Measurements from ENCODE around the gene SLC25A10. TPM values are rescaled to one million over a fixed set of nuclear protein-coding genes. Genes with fewer than 3 reads are reported as not detected.

SLC25A10 gene
- total RNA-seq, 1 experiment from 2014 or later = 106 TPM

- DNase-seq (ENCODE audit: low read depth) = no peak
These were observed 25.5 kb upstream of the SLC25A10 start for GRCh38 chr17:81686614-81687013.

DNA sequence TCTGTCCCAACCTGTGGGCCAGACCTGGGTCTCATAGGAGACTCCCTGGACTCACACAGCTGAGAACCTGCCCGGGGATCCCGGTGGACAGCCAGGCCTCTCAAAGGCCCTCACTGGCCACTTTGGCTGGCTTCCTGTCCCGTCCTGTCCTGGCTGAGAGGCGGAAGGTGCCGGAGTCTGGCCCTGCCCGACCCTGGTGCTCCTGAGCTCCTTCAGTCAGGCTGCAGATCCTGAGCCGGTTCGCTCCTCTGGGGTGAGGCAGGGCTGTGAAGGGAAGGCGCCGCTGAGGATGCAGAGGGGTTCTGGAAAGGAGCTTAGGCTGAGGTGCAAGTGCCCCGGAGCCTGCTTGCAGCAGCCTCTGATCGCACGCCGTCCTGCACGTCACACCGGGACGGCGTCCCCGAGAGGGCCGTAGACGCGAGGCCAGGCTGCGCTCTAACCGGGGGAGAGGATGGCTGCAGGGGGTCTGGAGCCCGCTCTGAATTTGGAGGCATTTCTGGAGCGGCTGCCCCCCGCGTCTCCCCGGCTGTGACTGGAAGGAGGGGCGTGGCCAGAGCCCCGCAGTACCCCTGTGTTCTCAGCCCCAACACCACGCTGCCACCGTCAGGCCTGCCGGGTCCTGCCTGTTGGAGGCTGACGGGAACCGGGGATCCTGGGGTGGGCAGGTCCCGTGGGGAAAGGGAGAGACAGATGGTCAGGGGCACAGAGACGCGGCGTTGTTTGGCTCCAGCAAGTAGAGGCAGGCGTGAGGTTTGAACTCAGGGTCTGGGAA is 24.1 kb upstream of the SLC25A10 start:
- no peak for DNase-seq (ENCODE audit: low read depth)

- DNase-seq (ENCODE audit: low read depth) = no peak
These were observed 23.5 kb upstream of the SLC25A10 start for GRCh38 chr17:81688616-81689015.

DNA sequence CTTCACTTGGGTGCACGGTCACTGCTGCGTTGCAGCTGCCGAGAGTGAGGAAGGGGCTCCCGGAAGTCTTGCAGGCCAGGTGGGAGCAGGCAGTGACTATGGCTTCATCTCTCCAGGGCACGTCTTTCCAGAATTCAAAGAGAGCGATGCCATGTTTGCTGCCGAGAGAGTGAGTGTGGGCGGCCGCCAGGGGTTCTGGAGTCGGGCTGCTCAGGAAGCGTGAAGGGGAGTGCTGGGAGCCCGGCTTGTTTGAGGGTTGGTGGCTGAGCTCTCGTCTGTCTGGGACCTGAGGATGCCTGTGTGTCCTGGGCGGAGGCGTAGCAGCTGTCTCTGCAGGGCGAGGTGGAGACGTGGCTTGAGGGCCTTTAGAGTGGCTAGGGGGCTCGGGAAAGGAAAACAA is 22.0 kb upstream of the SLC25A10 start:
- DNase-seq (ENCODE audit: low read depth) = no peak

DNA sequence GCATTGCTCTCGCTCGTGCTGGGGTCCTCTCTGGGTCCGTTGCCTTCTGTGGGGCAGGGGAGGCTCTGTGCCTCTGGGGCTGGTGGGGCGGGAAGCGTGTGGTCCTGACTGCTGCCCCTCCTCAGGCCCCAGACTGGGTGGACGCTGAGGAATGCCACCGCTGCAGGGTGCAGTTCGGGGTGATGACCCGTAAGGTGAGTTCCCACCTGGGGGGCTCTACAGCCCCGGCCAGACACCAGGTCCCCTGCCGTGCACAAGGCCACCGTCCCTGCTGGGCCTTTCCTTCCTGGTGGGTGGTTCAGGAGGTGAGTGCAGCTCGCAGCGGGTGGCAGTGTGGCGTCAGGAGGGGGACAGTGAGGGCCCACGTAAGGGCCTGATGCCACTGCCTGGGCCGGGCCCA is 21.5 kb upstream of the SLC25A10 start:
- no peak for DNase-seq (ENCODE audit: low read depth)

DNA sequence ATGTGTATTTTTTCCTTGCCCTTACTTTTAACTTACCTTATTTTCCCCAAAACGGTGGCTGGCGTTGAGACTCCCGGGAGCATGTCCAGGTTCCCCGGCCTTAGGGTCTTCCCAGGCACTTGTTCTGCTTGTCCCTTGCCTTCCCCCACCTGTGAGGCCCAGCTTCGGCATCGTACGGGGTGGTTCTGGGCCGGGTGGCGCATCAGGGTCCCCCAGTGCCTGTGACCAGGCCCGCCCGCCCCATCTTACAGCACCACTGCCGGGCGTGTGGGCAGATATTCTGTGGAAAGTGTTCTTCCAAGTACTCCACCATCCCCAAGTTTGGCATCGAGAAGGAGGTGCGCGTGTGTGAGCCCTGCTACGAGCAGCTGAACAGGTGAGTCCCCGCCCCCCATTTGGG is 20.9 kb upstream of the SLC25A10 start:
- no peak for DNase-seq (ENCODE audit: low read depth)

DNA sequence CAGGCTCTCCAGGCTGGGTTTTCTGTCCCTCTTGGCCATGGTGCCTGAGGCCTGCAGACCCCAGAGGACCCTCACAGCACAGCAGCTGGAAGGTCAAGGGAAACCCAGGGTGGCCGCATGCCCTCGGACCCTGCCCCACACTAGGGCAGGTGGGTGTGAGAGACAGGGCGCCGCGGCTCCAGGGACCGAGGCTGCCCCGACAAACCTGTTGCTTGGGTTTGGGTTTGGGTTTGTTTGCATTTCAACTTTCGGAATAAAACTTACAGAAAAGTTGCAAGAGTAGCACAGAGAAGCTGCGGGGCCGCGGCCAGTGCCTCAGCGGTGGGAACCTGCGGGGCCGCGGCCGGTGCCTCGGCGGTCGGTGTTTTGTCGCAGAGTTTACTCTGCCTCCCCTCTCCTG is 20.5 kb upstream of the SLC25A10 start:
- no peak for DNase-seq (ENCODE audit: low read depth)

DNA sequence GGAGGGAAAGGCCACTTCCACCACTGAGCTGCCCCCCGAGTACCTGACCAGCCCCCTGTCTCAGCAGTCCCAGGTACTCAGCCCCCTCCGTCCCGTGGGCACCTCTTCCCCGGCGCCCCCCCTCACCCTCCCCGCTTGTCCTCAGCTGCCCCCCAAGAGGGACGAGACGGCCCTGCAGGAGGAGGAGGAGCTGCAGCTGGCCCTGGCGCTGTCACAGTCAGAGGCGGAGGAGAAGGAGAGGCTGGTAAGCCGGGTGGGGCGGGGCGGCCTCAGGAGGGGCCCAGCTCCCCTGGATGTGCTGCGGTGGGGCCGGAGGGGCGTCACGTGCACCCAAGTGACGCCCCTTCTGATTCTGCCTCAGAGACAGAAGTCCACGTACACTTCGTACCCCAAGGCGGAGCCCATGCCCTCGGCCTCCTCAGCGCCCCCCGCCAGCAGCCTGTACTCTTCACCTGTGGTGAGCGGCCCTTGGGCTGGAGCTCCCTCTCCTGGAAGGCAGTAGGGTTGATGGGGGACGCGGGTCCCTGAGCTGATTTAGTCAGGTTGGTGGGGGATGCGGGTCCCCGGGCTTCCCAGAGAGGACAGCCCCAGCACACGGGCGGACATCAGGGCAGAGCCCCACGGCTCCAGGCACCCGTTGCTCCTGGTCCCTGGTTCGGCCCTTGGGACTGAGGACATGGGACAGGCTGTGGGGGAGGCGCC is 18.4 kb upstream of the SLC25A10 start:
- DNase-seq (ENCODE audit: low read depth) = no peak

- no peak for DNase-seq (ENCODE audit: low read depth)
These were observed 17.3 kb upstream of the SLC25A10 start for GRCh38 chr17:81694810-81695209.

DNA sequence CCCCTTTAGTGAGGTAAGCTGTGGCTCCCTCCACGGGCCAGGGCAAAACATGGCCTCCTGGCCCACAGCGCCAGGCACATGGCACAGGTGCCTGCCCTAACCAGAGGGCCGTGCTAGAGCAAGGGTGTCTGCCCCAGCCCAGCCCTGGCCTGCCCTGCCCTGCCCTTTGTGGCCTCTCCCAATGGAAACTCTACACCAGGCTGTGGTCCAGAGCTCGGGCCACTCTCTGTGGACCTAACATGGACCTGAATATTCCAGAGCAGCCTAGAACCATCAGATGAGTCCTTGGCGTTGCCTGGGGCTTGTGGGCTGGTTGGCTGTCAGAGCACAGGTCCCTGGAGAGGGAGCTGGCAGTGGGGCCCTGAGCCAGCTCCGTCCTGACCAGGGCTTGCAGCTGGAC is 16.9 kb upstream of the SLC25A10 start:
- DNase-seq (ENCODE audit: low read depth) = no peak

DNA sequence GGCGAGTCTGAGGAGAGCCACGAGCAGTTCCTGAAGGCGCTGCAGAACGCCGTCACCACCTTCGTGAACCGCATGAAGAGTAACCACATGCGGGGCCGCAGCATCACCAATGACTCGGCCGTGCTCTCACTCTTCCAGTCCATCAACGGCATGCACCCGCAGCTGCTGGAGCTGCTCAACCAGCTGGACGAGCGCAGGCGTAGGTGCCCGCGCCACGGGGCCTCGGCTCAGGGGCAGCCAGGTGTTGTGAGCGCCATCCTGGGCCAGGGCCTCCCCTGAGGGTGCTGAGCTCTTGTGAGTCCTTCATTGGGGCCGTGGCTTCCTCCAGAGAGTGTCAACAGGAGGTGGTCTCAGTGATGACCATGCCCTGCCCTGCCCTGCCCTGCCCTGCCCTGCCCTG is 16.3 kb upstream of the SLC25A10 start:
- no peak for DNase-seq (ENCODE audit: low read depth)

DNA sequence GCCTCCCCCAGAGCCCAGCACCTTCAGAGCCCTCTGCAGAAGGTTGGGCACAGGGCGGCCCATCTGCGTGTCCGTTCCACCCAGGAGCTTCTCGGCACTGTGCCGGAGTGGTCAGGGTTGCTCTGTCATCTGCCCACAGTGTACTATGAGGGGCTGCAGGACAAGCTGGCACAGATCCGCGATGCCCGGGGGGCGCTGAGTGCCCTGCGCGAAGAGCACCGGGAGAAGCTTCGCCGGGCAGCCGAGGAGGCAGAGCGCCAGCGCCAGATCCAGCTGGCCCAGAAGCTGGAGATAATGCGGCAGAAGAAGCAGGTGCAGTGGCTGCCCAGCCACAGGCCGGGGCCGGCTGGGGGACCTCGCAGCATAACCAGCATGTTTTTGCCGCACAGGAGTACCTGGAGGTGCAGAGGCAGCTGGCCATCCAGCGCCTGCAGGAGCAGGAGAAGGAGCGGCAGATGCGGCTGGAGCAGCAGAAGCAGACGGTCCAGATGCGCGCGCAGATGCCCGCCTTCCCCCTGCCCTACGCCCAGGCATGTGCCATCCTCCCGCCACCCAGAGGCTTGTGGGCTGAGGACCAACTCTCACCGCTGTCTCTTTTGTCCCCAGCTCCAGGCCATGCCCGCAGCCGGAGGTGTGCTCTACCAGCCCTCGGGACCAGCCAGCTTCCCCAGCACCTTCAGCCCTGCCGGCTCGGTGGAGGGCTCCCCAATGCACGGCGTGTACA is 15.7 kb upstream of the SLC25A10 start:
- DNase-seq (ENCODE audit: low read depth) = no peak

DNA sequence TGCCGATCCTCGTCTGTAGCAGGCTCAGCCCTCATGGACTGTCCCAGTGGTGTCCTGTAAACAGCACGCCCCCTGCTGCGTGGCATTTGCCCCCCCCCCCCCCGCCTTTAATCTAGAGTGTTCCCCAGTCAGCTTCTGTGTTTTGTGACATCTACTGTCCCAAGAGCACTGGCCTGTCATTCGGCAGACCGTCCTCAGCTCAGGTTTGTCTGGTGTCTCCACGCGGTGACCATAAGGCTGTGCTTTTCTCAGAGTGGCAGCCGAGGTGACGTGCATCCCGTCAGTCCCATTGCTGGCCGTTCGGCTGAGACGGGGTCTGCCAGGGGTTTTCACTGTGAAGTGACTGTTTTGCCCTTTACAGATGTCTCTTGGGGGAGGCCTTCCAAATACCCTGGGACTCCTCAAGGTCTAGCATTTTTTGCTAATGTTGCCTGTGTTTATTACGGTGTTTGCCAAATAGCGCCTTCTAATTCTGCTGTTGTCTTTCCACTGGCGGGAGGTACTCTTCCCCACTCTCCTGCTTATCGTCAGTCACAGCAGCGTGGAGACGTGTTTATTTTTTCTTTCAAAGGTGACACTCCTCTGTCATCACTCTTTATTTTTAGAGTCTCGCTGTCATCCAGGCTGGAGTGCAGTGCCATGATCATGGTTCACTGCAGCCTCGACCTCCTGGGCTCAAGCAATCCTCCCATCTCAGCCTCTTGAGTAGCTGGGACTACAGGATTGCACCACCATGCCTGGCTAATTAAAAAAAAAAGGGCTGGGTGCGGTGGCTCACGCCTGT is 14.6 kb upstream of the SLC25A10 start:
- DNase-seq (ENCODE audit: low read depth) = no peak

- no peak for DNase-seq (ENCODE audit: low read depth)
These were observed 11.5 kb upstream of the SLC25A10 start for GRCh38 chr17:81700353-81701287.

DNA sequence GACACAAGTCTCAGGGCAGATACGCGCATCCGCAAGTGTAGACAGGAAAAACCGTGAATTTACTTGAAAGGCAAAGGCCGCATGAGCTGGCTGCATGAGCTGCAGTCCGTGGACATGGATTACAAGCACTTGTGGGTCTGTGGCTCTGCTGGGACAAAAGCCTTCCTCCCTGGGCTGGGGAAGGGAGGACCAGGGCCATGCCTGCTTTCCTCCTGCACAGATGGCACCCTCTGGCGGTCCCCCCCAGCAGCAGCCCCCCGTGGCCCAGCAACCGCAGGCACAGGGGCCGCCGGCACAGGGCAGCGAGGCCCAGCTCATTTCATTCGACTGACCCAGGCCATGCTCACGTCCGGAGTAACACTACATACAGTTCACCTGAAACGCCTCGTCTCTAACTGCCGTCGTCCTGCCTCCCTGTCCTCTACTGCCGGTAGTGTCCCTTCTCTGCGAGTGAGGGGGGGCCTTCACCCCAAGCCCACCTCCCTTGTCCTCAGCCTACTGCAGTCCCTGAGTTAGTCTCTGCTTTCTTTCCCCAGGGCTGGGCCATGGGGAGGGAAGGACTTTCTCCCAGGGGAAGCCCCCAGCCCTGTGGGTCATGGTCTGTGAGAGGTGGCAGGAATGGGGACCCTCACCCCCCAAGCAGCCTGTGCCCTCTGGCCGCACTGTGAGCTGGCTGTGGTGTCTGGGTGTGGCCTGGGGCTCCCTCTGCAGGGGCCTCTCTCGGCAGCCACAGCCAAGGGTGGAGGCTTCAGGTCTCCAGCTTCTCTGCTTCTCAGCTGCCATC is 10.6 kb upstream of the SLC25A10 start:
- DNase-seq (ENCODE audit: low read depth) = no peak

GRCh38 chr17:81702934-81703746 is 8.9 kb upstream of the SLC25A10 start, which contains the start of gene MRPL12:
TSS of gene MRPL12 (plus strand) at chr17:81703367. CDS start at chr17:81703502, 135 bp downstream.
- DNase-seq (ENCODE audit: low read depth) = peak; percentile 89

DNA sequence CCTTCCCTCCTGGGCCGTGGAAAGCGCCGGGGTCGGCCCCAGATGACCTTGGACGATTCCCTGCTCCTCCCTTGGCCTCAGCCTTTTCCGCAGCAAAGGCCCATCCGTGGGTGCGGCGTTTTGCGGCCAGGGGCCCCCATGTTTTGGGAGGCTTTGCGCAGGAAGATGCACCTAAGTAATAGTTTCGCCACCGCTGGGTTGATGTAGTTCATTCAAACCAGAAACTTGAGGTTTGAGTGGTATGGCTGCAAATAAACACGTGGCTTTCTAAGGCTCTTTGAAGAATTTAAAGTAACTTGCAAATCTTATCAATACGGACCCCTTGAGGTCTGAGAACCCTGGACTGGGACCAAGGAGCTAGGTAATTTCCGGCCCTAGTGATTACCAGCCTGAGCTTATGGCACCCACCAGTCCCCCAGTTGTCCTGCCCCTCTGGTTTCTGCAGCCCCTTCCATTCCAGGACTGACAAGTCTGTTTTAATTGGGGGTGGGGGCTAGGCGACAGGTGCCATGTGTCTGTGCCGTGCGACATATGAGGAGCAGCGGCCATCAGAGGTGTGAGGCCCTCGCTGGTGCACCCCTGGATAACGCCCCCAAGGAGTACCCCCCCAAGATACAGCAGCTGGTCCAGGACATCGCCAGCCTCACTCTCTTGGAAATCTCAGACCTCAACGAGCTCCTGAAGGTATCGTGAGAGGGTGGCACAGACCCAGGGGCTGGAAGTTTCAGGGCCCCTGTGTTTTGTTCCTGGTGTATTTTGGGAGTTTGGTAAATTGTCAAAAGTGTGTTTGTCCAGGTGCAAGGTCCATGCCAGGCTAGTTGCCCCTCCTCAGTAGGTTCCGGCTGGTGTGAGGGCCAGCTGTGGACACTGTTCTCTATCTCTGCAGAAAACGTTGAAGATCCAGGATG is 8.1 kb upstream of the SLC25A10 start:
- no peak for DNase-seq (ENCODE audit: low read depth)

All from HT1080 (cell line).